ENCODE results near the gene FAM53C.

DNA sequence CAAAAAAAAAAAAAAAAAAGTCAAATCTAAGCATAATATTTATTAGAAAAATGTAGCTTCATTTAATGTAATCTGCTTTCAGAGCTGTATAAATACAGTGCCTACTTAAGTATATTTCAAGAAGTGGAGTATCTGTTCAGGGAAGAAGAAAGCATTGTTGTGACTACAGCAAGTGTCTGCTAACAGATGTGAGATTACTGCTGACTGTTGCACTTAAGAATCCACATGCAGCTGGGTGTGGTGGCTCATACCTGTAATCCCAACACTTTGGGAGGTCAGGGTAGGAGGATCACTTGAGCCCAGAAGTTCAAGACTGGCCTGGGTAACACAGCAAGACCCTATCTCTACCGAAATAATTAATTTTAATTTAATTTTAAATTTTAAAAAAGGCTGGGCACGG, 33.4 kb downstream of the FAM53C start:
- TF ChIP-seq, protein P1, sequence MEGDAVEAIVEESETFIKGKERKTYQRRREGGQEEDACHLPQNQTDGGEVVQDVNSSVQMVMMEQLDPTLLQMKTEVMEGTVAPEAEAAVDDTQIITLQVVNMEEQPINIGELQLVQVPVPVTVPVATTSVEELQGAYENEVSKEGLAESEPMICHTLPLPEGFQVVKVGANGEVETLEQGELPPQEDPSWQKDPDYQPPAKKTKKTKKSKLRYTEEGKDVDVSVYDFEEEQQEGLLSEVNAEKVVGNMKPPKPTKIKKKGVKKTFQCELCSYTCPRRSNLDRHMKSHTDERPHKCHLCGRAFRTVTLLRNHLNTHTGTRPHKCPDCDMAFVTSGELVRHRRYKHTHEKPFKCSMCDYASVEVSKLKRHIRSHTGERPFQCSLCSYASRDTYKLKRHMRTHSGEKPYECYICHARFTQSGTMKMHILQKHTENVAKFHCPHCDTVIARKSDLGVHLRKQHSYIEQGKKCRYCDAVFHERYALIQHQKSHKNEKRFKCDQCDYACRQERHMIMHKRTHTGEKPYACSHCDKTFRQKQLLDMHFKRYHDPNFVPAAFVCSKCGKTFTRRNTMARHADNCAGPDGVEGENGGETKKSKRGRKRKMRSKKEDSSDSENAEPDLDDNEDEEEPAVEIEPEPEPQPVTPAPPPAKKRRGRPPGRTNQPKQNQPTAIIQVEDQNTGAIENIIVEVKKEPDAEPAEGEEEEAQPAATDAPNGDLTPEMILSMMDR (IDR thresholded peaks at IDR 0.05; ENCODE audit: insufficient read depth, low read length, poor library complexity, severe bottlenecking): no peak
- no peak for TF ChIP-seq EZH2phosphoT487 (conservative IDR thresholded peaks at IDR 0.05; ENCODE audit: low read length)

All from SU-DHL-6 (cell line).